GM23248 (cell line): ENCODE data around the gene MYO10. TPM values are rescaled to one million over a fixed set of nuclear protein-coding genes. Genes with fewer than 3 reads are reported as not detected.

ENCODE experiments used
- DNase-seq: peaks from one replicate; pipeline ENCODE4 v3.0.0-alpha.2; 2015
- H2AFZ ChIP-seq: fragments of 200-600 bp; sonication (generic); 2 replicates; pipeline ENCODE4 v1.6.1; 2016; ENCODE audit warnings: antibody characterized with exemption
- H3F3A ChIP-seq: fragments of 200-600 bp; sonication (generic); 2 replicates; pipeline ENCODE4 v1.6.1; 2016; ENCODE audit warnings: mild to moderate bottlenecking, antibody characterized with exemption, mixed run types; ENCODE audit not compliant: insufficient read depth
- H3K27ac ChIP-seq: fragments of 200-600 bp; sonication (generic); 2 replicates; pipeline ENCODE4 v1.5.1; 2016; ENCODE audit warnings: mild to moderate bottlenecking
- H3K27me3 ChIP-seq: fragments of 200-600 bp; sonication (generic); replicated peaks from 2 replicates; pipeline ENCODE4 v1.6.1; 2016; ENCODE audit warnings: mild to moderate bottlenecking; ENCODE audit not compliant: insufficient read depth
- H3K36me3 ChIP-seq: fragments of 200-600 bp; sonication (generic); 2 replicates; pipeline ENCODE4 v1.6.1; 2016; ENCODE audit warnings: low read depth, mild to moderate bottlenecking
- H3K4me1 ChIP-seq: fragments of 200-600 bp; sonication (generic); 2 replicates; pipeline ENCODE4 v1.6.1; 2016; ENCODE audit warnings: mild to moderate bottlenecking; ENCODE audit not compliant: insufficient read depth
- H3K4me2 ChIP-seq: fragments of 200-600 bp; sonication (generic); one replicate; pipeline ENCODE4 v1.6.1; 2016; ENCODE audit warnings: mild to moderate bottlenecking; ENCODE audit not compliant: unreplicated experiment
- H3K4me3 ChIP-seq: fragments of 200-600 bp; sonication (generic); 2 replicates; pipeline ENCODE4 v1.5.1; 2016; ENCODE audit warnings: mild to moderate bottlenecking
- H3K79me2 ChIP-seq: fragments of 200-600 bp; sonication (generic); 2 replicates; pipeline ENCODE4 v1.6.1; 2016; ENCODE audit warnings: mild to moderate bottlenecking; ENCODE audit not compliant: insufficient read depth
- H3K9ac ChIP-seq: fragments of 200-600 bp; sonication (generic); 2 replicates; pipeline ENCODE4 v1.6.1; 2016; ENCODE audit warnings: mild to moderate bottlenecking
- H3K9me2 ChIP-seq: fragments of 200-600 bp; sonication (generic); 2 replicates; pipeline ENCODE4 v1.6.1; 2016; ENCODE audit warnings: mixed run types, mild to moderate bottlenecking, moderate library complexity; ENCODE audit not compliant: insufficient read depth
- H3K9me3 ChIP-seq: fragments of 200-600 bp; sonication (generic); one replicate; pipeline ENCODE4 v1.6.1; 2017; ENCODE audit warnings: low read depth
- H4K20me1 ChIP-seq: fragments of 200-600 bp; sonication (generic); 2 replicates; pipeline ENCODE4 v1.6.0; 2016; ENCODE audit not compliant: insufficient read depth
- EZH2 ChIP-seq: fragments of 200-600 bp; sonication (generic); IDR thresholded peaks from 2 replicates; pipeline ENCODE4 v1.6.1; 2018; ENCODE audit warnings: antibody characterized with exemption, mild to moderate bottlenecking; ENCODE audit not compliant: insufficient read depth, poor library complexity, severe bottlenecking
- EZH2phosphoT487 ChIP-seq: fragments of 200-600 bp; sonication (generic); IDR thresholded peaks from 2 replicates; pipeline ENCODE4 v1.6.1; 2018; ENCODE audit warnings: antibody characterized with exemption, moderate library complexity, mild to moderate bottlenecking, low read depth; ENCODE audit not compliant: insufficient read depth
- WGBS, 2 experiments: methylation state at CpG; one replicate each; pipeline ENCODE4 v1.1.6; 2015 to 2017; ENCODE audit warnings: low lambda C conversion rate in 2 of 2, low coverage in 1 of 2; ENCODE audit errors: missing lambda C conversion rate in 2 of 2; 5-methylcytosine and 5-hydroxymethylcytosine counted together
- in situ Hi-C: fragments of 300-500 bp; cut with MboI; formaldehyde crosslinking; loops from 2 replicates; pipeline ENCODE4 v1.15.0; 2020
- polyA plus RNA-seq: library from polyadenylated mRNA; unstranded; fragments of >200 nt; fragmentation: Nextera tagmentation; extraction: Ambion mirVana; gene quantifications from 2 replicates; pipeline ENCODE4 v1.2.1, GENCODE V29; 2016
- total RNA-seq: library from RNA; depleted of rRNA; stranded (reverse); fragments of >200 nt; shearing (Covaris generic); gene quantifications from 2 replicates; pipeline ENCODE4 v1.2.3, GENCODE V29; 2014

MYO10 gene
- total and polyA plus RNA-seq, 2 experiments from 2014 or later: 43.2 to 47.0 TPM

DNA sequence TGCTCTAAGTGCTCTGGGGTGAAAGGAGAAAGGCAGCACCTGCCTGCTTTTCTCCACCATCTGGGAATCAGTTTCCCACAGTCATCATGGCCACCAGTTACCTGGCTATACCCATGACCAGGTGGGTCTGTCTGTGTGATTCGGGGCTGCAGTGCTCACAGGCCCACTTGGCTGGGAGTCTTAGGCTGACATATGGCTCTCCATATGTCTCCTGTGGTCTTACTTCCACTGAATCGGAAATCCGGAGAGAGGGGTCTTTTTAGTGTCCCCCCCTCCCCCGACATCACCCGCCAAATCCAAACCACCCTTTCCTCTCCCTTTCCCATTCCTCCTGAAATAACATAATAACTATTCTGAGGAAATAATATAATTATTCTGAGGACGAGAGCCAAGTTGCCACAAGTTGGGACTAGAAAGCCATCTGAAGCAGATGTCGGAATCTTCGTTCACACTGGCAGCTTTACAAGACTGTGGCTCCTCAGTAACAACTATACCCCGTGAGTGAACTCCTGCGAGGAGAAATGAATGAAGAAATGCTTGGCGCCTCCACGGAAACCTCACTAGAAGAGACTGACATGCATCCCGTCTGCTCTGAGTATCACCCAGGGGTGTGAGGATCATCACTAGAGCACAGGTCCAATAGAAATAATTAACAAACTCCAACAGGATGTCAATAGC, 143.4 kb downstream of the MYO10 start:
- H3K4me2 ChIP-seq: no peak overlapping the region
- H3F3A ChIP-seq: peaks cover 37% of the 10 kb centered on the region; the same call in 1 of the 2 replicates
- H4K20me1 ChIP-seq: no peaks in the 10 kb centered on the region
- no peaks in the 10 kb centered on the region for H3K9me2 ChIP-seq
- in situ Hi-C loops: no loop called here
- no peak overlapping the region for H2AFZ ChIP-seq
- H3K27ac ChIP-seq: no peak overlapping the region
- no peak for TF ChIP-seq EZH2
- no peak for TF ChIP-seq EZH2phosphoT487
- H3K4me1 ChIP-seq: 0 out of 2 replicates have a peak, but pooled peaks cover 6% of the 10 kb centered on the region
- no peak for DNase-seq
- no peaks in the 10 kb centered on the region for H3K36me3 ChIP-seq
- no peak overlapping the region for H3K4me3 ChIP-seq
- 84 to 85% methylated on average over 10 to 13 of the region's 13 CpGs for WGBS, 2 experiments
- H3K9me3 ChIP-seq: no peaks in the 10 kb centered on the region
- H3K79me2 ChIP-seq: peaks cover 100% of the 10 kb centered on the region
- no peaks in the 10 kb centered on the region for H3K27me3 ChIP-seq
- no peak overlapping the region for H3K9ac ChIP-seq

DNA sequence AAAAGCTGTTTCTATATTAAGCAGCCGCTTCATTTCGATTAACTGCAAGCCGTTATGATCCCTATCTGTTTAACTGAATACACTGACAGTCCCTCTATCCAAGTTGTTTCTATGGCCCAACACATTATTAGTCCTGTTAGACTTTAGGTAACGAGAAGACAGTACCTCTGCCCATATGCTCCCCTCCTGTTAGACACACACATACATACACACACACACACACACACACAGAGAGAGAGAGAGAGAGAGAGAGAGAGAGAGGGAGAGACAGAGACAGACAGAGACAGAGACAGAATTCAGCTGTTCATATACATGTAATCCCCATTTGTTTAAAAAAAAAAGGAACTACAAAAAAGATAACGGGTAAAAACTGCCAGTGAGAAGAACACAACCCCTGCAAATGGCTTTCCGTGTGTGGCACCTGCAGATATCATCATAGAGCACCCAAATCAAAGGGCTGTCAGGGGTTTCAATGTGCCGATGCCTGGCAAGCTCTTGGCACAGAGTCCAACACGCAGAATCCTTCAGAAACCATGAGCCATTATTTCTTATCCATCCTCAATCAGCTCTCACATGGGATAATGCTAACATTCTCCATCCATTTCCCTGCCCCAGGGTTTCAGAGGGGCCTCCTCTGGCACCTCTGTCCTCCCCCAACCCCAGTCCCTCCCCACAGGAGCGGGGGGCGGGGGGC, 144.0 kb downstream of the MYO10 start:
- Histone ChIP-seq H3K9me3 (no peaks in the 10 kb centered on the region), H3K4me1 (0 out of 2 replicates have a peak, but pooled peaks cover 6% of the 10 kb centered on the region), H3K79me2 (peaks cover 100% of the 10 kb centered on the region), H3K4me2 (no peak overlapping the region), H3K27me3 (no peaks in the 10 kb centered on the region), H2AFZ (no peak overlapping the region), H3F3A (peaks cover 31% of the 10 kb centered on the region; the same call in 1 of the 2 replicates), H3K9me2 (no peaks in the 10 kb centered on the region), H3K36me3 (no peaks in the 10 kb centered on the region), H4K20me1 (no peaks in the 10 kb centered on the region), H3K27ac (no peak overlapping the region), H3K9ac (no peak overlapping the region), H3K4me3 (no peak overlapping the region)
- in situ Hi-C loops: no loop called here
- TF ChIP-seq EZH2phosphoT487 (no peak), EZH2 (no peak)
- 84 to 85% methylated on average over 10 of the region's 10 CpGs for WGBS, 2 experiments
- no peak for DNase-seq

DNA sequence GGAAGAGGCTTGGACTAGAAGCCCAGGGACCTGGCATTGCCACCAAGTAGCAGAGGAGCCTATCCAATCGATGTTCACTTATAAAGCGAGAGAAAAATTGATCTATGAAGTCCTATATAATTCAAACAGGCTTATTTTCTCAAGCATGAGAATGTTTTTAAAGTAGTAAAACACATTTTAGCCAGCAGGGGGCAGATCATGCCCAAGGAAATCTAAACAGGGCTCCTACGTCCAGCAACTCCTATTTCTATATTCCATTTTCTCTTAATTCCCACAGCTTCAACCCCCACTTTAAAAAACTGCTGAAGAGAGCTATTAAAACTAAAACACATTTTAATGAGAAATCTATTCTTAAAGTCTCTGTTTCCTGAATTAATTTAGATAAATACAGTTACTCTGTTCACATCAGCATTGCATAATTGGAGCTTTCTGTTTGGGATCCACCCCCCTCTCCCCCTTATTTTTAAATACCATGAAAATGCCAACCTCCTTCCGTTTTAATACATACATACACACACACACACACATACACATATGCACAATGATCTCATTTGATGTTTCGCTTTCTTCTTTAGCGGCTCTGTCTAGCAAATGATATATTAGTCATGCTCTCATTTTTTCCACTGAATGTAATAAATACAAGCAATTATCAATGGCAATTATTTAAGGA, 144.9 kb downstream of the MYO10 start:
- no peak overlapping the region for H3K4me3 ChIP-seq
- H3K27ac ChIP-seq: 0 out of 2 replicates have a peak overlapping the region, but pooled peaks have one; percentile 2
- H3K9me2 ChIP-seq: no peaks in the 10 kb centered on the region
- peaks cover 100% of the 10 kb centered on the region for H3K79me2 ChIP-seq
- WGBS, 2 experiments: 36 to 40% methylated on average over 6 of the region's 6 CpGs
- H3K4me2 ChIP-seq: peak overlapping the region; percentile 4
- no peaks in the 10 kb centered on the region for H3K27me3 ChIP-seq
- H3K4me1 ChIP-seq: 0 out of 2 replicates have a peak, but pooled peaks cover 6% of the 10 kb centered on the region
- no peaks in the 10 kb centered on the region for H4K20me1 ChIP-seq
- no peaks in the 10 kb centered on the region for H3K36me3 ChIP-seq
- in situ Hi-C loops: no loop called here
- TF ChIP-seq EZH2: no peak
- no peak for TF ChIP-seq EZH2phosphoT487
- H3K9me3 ChIP-seq: no peaks in the 10 kb centered on the region
- H2AFZ ChIP-seq: no peak overlapping the region
- H3K9ac ChIP-seq: no peak overlapping the region
- peak; percentile 70 for DNase-seq
- peaks cover 28% of the 10 kb centered on the region; the same call in 1 of the 2 replicates for H3F3A ChIP-seq

DNA sequence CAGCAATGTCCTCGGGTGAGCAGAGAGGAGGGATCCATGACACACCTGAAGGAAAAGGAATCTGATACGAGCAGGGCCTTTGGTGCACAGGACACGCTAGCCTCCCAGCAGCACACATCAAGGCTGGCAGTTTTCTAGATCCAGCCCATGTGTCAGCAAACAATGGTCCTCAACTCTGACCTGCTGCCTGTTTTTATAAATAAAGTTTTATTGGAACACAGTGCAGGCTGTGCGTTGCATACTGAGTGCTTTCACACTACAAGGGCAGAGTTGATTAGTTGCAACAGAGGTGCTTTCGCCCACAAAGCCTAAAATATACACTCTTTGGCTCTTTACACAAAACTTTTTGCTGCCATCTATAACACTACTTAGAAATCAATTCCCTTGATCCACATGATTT, 147.1 kb downstream of the MYO10 start:
- WGBS, 2 experiments: 97 to 98% methylated on average over 5 of the region's 5 CpGs
- H3K9me2 ChIP-seq: no peaks in the 10 kb centered on the region
- H3K27me3 ChIP-seq: no peaks in the 10 kb centered on the region
- H3K9ac ChIP-seq: no peak overlapping the region
- peaks cover 100% of the 10 kb centered on the region for H3K79me2 ChIP-seq
- H3K9me3 ChIP-seq: no peaks in the 10 kb centered on the region
- H3K4me1 ChIP-seq: peaks cover 20% of the 10 kb centered on the region
- in situ Hi-C loops: loop anchor here (5.0 kb wide), 1 partner anchor 398 kb away; no protein-coding TSS in a partner anchor
- no peak overlapping the region for H3K27ac ChIP-seq
- H3K4me2 ChIP-seq: no peak overlapping the region
- H3K36me3 ChIP-seq: no peaks in the 10 kb centered on the region
- H2AFZ ChIP-seq: no peak overlapping the region
- H3K4me3 ChIP-seq: no peak overlapping the region
- no peak for TF ChIP-seq EZH2
- no peak for DNase-seq
- peaks cover 39% of the 10 kb centered on the region; the same call in 1 of the 2 replicates for H3F3A ChIP-seq
- no peaks in the 10 kb centered on the region for H4K20me1 ChIP-seq
